Embryonic facial prominence (tissue), 1 donor: Measurements from ENCODE around the gene ADGRF5.
"Not testable (repeated sequence)": the region's sequence is repeated elsewhere in the genome, so short reads cannot be mapped to it uniquely, and the experiment has no call there.

Experiments
- DNase-seq: peaks from one replicate; pipeline ENCODE4 v3.0.0-alpha.2; 2016; ENCODE audit errors: extremely low spot score

The ADGRF5 gene

DNA sequence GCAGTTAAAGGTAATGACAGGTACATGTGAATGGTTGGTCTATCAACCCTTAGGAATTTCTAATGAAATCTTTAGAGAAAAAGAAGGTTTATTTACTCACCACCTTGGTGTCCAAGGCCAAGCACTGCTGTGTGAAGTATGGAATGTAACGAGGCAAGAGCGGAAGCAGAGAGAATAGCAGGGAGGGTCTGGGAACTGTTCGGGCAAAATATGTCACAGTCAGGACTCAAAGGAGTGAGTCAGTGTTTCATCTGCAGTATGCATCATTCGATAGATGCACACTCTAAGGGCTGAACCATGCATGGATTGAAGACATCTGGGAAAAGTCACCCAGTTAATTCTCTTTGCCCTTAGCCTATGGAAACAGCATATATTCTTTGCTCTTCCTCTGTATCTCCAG is 33.2 kb downstream of the ADGRF5 start:
- no peak for DNase-seq

DNA sequence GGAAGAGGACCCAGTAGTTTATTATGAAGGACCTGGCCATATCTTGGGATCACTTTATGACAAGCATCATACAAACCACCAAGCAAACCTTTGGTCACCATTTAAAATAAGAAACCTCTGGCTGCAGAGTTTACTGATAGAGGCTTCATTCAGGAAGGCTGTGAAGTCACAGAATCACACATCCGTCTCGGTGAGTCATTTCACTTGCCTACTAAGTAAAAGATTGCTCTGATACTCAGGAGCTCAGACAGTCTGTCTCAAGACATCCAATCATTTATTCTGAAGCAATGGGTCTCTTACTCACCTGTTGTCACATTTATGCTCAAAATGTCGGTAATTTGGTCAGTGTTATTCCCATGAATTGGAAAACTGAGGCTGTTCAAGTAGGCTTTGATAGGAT is 33.7 kb downstream of the ADGRF5 start:
- DNase-seq = no peak

- no peak for DNase-seq
Measured at GRCh38 chr6:46882645-46883044, 39.1 kb downstream of the ADGRF5 start.

DNA sequence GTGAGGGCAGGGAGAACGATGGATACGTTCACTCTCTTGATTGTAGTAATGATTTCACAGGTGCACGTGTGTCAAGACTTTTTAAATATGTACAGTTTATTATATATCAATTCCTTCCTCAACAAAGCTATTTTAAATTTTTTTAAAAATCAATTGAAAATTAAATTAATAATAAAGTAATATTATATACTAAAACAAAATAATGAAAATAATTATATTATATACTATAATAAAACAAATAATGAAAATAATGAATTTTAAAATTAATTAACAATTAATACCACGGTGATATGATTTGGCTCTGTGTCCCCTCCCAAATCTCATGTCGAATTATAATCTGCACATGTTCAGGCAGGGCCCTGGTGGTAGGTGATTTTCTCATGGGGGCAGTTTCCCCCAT is 42.7 kb downstream of the ADGRF5 start:
- DNase-seq = no peak

GRCh38 chr6:46876126-46876525 is 45.6 kb downstream of the ADGRF5 start:
- DNase-seq = no peak

DNA sequence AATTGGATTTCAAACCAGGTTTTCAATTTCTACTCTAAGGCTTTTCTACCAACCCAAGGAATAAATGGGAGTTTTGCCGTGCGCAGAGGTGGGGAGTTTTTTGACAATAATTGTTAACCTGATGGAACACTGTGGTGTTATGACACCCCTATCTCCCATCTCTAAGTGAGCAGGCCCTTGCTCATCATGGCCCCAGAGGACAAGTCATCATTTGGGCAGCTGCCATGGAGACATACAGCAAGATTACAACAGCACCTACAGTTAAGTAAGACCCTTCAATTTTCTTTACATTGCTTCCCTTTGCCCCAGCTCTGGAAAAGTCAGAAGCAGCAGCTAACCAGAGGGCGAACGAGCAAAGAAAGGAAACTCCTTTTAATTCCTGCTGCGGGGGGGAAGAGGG is 54.3 kb downstream of the ADGRF5 start:
- DNase-seq = no peak

GRCh38 chr6:46865221-46865620 is 56.5 kb downstream of the ADGRF5 start:
- no peak for DNase-seq

DNA sequence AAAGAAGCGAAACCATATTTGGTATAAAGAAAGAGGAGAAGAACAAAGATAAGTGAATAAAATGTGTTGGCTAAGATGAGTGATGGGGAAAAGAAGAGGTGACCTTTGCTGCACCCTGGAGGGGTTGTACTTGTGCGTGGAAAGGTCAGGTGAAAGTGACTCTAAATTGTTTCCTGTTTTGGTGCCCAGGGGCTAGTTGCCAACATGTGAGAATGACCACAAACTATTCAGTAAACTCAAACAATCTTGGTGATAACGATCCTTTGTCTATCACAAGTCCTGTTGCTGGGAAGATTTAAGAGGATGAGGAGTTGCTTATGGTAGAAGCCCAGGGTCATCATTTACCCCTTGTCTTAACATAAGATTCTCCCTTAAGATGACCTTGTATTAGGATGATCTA is 57.9 kb downstream of the ADGRF5 start:
- DNase-seq = no peak

DNA sequence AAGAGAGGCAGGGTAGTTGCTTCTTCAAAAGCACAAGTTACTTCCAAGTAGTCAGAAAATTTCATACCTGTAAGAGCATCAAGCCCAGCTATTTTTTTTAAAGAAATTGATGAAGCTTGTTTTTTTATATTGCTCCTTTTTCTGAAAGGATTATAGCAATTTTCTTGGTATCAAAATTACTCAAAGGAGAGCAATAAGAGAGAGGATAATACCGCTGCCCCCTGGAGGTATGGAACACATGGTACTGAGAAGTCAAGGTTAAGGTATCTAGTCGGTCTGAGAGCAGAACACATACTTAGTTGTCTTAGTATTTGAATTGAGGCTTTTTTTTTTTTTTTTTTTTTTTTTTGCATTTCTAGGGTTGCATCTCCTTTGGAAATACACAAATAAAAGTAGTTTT is 59.4 kb downstream of the ADGRF5 start:
- no peak for DNase-seq

DNA sequence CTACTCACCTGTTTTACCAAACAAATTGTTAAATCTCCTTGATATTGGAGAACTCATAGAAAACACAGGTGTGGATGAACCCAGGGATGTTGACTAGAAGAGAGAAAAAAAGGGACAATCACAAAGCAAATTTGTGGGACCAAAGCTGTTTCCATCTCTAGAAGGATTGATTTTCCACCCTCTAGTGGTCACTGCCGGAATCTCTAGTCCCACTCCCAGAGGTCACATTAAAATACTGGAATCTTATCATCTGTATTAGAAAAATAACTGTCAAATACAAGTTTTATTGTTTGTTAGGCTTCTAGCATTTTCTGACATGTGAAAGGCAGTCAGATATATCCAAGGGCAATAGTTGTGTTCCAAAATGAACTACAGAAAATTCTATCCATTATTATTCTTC is 65.8 kb downstream of the ADGRF5 start:
- not testable (repeated sequence) for DNase-seq

DNA sequence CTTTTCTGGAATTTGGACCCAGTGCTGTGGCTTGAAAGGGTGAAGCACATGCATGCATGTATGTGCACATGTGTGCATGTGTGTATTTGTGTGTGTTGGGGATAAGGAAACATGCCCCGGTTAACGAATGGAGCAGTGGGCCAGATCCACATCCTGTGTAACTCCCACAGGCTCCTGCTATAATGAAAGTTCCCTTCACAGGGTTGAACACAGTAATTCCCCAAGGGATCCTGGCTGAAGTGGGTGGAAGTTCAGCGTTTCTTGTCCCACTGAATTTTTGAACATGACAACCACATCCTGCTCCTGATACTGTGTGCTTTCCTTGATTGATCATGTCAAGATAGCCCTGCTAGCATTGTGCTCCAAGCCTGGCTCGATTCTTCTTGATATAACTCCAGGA is 70.2 kb downstream of the ADGRF5 start:
- not testable (repeated sequence) for DNase-seq

DNA sequence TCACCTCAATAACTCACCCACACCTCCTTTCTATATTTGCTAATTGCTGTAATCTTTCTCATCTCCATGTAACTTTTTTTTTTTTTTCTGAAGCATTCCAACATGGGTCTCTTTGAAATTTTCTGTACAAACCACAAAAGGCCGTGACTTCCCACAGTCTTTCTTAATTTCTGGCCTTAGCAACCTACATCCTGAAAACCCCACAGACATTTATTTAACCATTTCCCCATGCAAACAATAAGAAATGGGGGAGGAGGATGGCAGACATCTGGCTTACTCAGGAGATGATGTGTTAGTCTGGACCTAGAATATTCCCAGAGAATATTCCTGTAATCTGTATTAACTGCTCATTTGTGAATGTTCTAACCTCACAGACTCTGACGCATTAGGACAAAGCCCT is 70.9 kb downstream of the ADGRF5 start:
- no peak for DNase-seq

DNA sequence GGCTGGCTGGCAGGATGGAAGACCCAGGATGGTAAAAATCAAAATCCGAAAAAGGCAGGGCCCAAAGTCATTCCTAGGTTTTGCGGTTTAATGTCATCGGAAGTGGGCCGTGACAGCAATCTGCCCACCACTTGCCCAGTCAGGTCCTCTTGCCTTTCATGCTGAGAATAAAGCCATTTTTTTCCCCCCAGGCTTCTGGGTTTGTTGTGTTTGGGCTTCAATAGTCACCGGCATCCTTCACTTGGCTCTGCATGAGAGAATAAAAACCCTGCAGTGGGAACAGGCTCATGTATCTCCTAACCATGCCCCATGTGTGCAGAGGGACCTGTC is 72.4 kb downstream of the ADGRF5 start:
- DNase-seq = no peak

GRCh38 chr6:46848684-46849360 is 72.9 kb downstream of the ADGRF5 start:
- DNase-seq = peak; percentile 28

- DNase-seq = no peak
Measured at GRCh38 chr6:46845126-46845525, 76.6 kb downstream of the ADGRF5 start.

GRCh38 chr6:46842252-46842846 is 79.4 kb downstream of the ADGRF5 start:
- not testable (repeated sequence) for DNase-seq

GRCh38 chr6:46838033-46838432 is 83.7 kb downstream of the ADGRF5 start:
- no peak for DNase-seq

DNA sequence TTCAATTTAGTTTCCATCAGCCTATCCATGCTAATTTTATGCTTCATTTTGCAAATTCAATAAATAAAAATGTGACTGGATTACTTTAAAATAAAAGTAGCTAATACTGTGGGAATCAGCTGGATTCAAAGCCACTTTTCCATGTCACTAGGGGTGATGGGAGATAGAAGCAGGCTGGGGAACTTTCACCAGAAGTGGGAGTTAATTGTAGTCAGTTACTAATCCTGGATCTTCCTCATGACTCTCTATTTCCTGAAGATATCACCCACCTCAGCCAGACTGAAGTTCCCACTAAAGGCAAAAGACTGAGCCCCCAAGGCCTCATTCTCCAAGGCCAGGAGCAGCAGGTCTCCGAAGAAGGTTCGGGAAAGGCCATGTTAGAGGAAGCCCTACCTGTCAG is 86.7 kb downstream of the ADGRF5 start:
- DNase-seq = not testable (repeated sequence)

DNA sequence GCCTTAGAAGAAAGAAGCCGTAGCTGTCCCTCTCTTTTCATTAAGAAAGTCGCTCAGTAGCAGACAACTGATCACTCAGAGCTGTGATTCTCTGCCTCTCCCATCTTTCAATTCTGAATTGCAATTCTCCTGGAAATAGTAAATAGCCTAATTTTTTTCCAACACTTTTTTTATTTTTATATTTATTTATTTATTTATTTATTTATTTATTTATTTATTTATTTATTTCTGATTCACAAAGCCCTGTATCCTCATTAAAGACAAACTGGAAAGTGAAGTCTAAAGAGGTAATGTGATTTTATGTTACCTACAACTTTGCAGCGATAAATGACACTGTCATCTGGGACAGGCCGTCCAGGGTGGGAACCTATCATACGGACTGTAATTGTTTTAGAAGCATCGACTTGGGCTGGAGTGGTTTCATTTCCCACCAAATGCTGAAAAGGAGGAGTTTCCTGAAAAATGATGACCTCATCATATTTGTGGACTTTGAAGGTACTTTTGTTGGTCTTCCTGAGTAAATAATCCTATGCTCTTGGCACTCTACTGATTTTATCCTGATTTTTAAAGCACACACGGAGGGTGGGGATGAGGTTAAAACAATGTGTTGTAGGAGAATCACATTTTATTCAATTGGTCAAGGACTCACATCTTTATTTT is 87.4 kb downstream of the ADGRF5 start:
- DNase-seq = not testable (repeated sequence)

DNA sequence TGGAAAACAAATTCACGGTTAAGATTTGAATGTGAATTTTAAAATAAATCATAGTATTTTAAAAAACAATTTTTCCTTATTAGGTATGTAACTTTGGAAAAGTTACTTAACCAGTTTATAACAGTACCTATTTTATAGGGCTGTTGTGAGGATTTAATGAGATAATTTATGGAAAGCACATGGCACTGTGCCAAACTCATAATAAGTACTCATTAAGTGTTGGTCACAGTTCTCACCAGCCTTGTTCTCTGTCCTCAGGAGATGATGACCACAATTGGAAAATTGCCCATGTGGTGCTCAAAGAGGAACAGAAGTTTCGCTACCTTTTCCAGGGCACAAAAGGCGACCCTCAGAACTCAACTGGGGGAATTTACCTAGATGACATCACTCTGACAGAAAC is 88.9 kb downstream of the ADGRF5 start:
- no peak for DNase-seq

- no peak for DNase-seq
Measured at GRCh38 chr6:46828939-46829338, 92.8 kb downstream of the ADGRF5 start.

GRCh38 chr6:46821458-46821881 is 100.3 kb downstream of the ADGRF5 start:
- no peak for DNase-seq

GRCh38 chr6:46819561-46819960 is 102.2 kb downstream of the ADGRF5 start:
- no peak for DNase-seq
